Measurements from ENCODE around the gene COMT.
A peak's percentile ranks its signal among the peaks of the same experiment; 100 is the strongest.

DNA sequence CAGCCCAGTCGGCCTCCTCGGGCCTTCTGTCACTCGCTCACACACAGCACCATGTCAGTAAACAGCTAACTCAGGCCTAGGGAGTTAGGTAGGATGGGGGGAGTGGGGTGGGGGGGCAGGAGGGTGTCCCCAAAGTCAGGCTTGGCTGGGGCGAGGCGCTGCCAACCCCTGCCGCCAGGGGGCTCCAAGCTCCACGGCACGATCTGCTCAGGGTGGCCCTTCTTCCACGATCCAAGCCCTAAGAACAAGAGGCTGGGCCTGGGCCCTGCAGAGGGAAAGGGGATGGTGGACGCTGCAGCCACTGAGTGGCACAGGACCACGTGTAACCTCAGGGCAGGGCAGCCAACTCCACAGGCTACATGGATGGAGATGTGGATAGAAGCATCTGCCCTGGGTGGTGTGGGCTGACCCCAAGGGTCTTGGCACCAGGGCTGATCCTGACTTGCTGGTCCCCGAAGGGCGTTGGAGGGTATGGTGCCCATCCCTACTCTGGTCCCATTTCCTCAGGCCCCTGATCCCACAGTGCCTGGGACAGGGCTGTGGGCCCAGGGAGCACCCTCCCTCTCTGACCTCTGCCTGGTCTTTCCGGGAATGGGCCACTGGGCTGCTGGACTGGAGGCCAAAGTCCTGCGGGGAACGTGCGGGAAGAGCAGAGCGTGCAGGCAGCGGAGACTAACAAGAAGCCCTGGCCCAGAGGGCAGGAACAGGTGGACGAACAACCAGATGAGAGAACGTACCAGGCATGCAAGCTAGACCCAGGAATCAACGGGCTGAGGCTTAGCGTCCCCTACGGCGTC lies 29.1 kb downstream of the COMT start:
- TF ChIP-seq EZH2 (IDR thresholded peaks at IDR 0.05), result no peak
- TF ChIP-seq, protein P1, sequence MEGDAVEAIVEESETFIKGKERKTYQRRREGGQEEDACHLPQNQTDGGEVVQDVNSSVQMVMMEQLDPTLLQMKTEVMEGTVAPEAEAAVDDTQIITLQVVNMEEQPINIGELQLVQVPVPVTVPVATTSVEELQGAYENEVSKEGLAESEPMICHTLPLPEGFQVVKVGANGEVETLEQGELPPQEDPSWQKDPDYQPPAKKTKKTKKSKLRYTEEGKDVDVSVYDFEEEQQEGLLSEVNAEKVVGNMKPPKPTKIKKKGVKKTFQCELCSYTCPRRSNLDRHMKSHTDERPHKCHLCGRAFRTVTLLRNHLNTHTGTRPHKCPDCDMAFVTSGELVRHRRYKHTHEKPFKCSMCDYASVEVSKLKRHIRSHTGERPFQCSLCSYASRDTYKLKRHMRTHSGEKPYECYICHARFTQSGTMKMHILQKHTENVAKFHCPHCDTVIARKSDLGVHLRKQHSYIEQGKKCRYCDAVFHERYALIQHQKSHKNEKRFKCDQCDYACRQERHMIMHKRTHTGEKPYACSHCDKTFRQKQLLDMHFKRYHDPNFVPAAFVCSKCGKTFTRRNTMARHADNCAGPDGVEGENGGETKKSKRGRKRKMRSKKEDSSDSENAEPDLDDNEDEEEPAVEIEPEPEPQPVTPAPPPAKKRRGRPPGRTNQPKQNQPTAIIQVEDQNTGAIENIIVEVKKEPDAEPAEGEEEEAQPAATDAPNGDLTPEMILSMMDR (IDR thresholded peaks at IDR 0.05), result peak; percentile 92
